Upper lobe of left lung (tissue), 6 donors: Measurements from ENCODE around the gene ISG15. TPM values are rescaled to one million over a fixed set of nuclear protein-coding genes. Genes with fewer than 3 reads are reported as not detected.
A peak's percentile ranks its signal among the peaks of the same experiment; 100 is the strongest.

ENCODE experiments used
- ATAC-seq, 2 donors: fragments of 200-7000 bp; cut with Tn5 transposase; one replicate each; pipeline ENCODE4 v1.9.1; 2022; ENCODE audit warnings: mild to moderate bottlenecking in 2 of 2, moderate library complexity in 2 of 2; ENCODE audit not compliant: low FRiP score in 2 of 2
- DNase-seq, 2 donors: peaks; one replicate each; pipeline ENCODE4 v3.0.0-alpha.2; 2019 to 2020
- H3K27ac ChIP-seq, 4 donors: fragments of 200-600 bp; sonication (generic); one replicate each; pipeline ENCODE4 v1.5.1; 2016 to 2019
- H3K27me3 ChIP-seq, 4 donors: fragments of 200-600 bp; sonication (generic); one replicate each; pipeline ENCODE4 v1.5.1; 2017 to 2019
- H3K36me3 ChIP-seq, 4 donors: fragments of 200-600 bp; sonication (generic); one replicate each; pipeline ENCODE4 v1.5.1; 2016 to 2019
- H3K4me1 ChIP-seq, 4 donors: fragments of 200-600 bp; sonication (generic); one replicate each; pipeline ENCODE4 v1.5.1; 2018 to 2019
- H3K4me3 ChIP-seq, 4 donors: fragments of 200-600 bp; sonication (generic); one replicate each; pipeline ENCODE4 v1.5.1; 2017 to 2019; ENCODE audit warnings: mild to moderate bottlenecking in 2 of 4, moderate library complexity in 1 of 4
- H3K9me3 ChIP-seq, 4 donors: fragments of 200-600 bp; sonication (generic); one replicate each; pipeline ENCODE4 v1.5.1; 2018 to 2019
- EP300 ChIP-seq, 4 donors: sonication (generic); formaldehyde crosslinking; IDR thresholded peaks; one replicate each; pipeline ENCODE4 v1.5.1; 2017; ENCODE audit warnings: antibody characterized with exemption in 4 of 4, control low read depth in 2 of 4
- POLR2A ChIP-seq, 4 donors: fragments of 450-650 bp; IDR thresholded peaks; one replicate each; pipeline ENCODE4 v1.5.1; 2016 to 2017; ENCODE audit warnings: antibody characterized with exemption in 4 of 4, mild to moderate bottlenecking in 2 of 4
- POLR2AphosphoS5 ChIP-seq, 2 donors: sonication (generic); formaldehyde crosslinking; IDR thresholded peaks; one replicate each; pipeline ENCODE4 v1.5.1; 2017; ENCODE audit warnings: antibody characterized with exemption in 2 of 2
- WGBS, 2 donors: methylation state at CpG; one replicate each; pipeline ENCODE4 v1.1.5; 2017 to 2018; 5-methylcytosine and 5-hydroxymethylcytosine counted together
- total RNA-seq, 6 donors: library from RNA; depleted of rRNA in 4 of 6; stranded (reverse); fragments of >200 nt in 4 of 6; gene quantifications; one replicate each; pipeline versions ENCODE4 v1.1.0 to v1.2.1, GENCODE V29; 2016 to 2021
- TF ChIP-seq, protein P1 (sequence below), 6 experiments: fragments of 450-650 bp in 4 of 6; fragments of 200-600 bp in 2 of 6; sonication (generic) in 2 of 6; IDR thresholded peaks; one replicate each; pipeline ENCODE4 v1.5.1; 2016 to 2019; ENCODE audit warnings: antibody characterized with exemption in 6 of 6
- donor health status: DM: no; HTN: no; CAD: no; lungs with moderate emphysema.
- donor health status: DM: no; HTN: yes; CAD: no; lungs with severe emphysema.

ISG15 gene
- total RNA-seq, 6 donors from 2014 or later = 32.5 to 180 (median 63.8) TPM

GRCh38 chr1:1052003-1052840 lies 38.9 kb downstream of the ISG15 start:
- TF ChIP-seq, protein P1, sequence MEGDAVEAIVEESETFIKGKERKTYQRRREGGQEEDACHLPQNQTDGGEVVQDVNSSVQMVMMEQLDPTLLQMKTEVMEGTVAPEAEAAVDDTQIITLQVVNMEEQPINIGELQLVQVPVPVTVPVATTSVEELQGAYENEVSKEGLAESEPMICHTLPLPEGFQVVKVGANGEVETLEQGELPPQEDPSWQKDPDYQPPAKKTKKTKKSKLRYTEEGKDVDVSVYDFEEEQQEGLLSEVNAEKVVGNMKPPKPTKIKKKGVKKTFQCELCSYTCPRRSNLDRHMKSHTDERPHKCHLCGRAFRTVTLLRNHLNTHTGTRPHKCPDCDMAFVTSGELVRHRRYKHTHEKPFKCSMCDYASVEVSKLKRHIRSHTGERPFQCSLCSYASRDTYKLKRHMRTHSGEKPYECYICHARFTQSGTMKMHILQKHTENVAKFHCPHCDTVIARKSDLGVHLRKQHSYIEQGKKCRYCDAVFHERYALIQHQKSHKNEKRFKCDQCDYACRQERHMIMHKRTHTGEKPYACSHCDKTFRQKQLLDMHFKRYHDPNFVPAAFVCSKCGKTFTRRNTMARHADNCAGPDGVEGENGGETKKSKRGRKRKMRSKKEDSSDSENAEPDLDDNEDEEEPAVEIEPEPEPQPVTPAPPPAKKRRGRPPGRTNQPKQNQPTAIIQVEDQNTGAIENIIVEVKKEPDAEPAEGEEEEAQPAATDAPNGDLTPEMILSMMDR (IDR thresholded peaks at IDR 0.05) = no peak
- TF ChIP-seq EP300 (IDR thresholded peaks at IDR 0.05) (no peak), POLR2AphosphoS5 (IDR thresholded peaks at IDR 0.05) (no peak), POLR2A (IDR thresholded peaks at IDR 0.05) (no peak)
- Histone ChIP-seq H3K4me3 (no peak overlapping the region), H3K27me3 (no peaks in the 10 kb centered on the region), H3K36me3 (peaks cover 0 to 76% (median 51%) of the 10 kb centered on the region in 4 donors), H3K9me3 (no peaks in the 10 kb centered on the region), H3K27ac (no peak overlapping the region), H3K4me1 (no peaks in the 10 kb centered on the region)
- ATAC-seq (no peak), DNase-seq (peak in 1 of 2 donors; percentile 60)
- WGBS, 2 donors = 94% methylated on average over 28 to 29 of the region's 29 CpGs

DNA sequence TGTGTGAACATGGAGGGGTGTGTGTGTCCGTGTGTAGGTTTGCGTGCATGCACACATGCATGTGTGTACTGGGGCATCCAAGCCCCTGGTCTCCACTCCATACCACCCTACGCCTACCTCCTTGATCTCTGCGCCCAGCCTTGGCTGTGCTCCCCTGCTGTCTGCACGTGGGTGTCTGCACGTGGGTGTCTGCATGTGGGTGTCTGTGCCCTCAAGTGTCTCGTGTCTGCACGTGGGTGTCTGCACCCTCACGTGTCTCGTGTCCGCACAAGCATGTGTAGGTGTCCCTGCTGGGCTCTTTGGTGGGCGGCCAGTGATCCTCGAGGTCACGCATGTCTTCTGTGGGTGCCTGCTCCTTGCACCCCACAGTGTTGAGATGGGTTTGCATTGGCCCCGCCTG lies 39.7 kb downstream of the ISG15 start:
- ATAC-seq (no peak), DNase-seq (peak in 1 of 2 donors; percentile 54)
- Histone ChIP-seq H3K4me1 (no peaks in the 10 kb centered on the region), H3K27ac (no peak overlapping the region), H3K9me3 (no peaks in the 10 kb centered on the region), H3K27me3 (peaks cover 0 to under 1% (median 0%) of the 10 kb centered on the region in 4 donors), H3K4me3 (no peak overlapping the region), H3K36me3 (peaks cover 0 to 68% (median 45%) of the 10 kb centered on the region in 4 donors)
- TF ChIP-seq, protein P1 (IDR thresholded peaks at IDR 0.05) = no peak
- TF ChIP-seq POLR2A (IDR thresholded peaks at IDR 0.05) (no peak), EP300 (IDR thresholded peaks at IDR 0.05) (no peak), POLR2AphosphoS5 (IDR thresholded peaks at IDR 0.05) (no peak)
- 92 to 94% methylated on average over 15 of the region's 15 CpGs for WGBS, 2 donors

GRCh38 chr1:1053682-1054081 lies 40.4 kb downstream of the ISG15 start:
- Histone ChIP-seq H3K9me3 (no peaks in the 10 kb centered on the region), H3K4me3 (no peak overlapping the region), H3K27me3 (peaks cover 0 to 7% (median 2%) of the 10 kb centered on the region in 4 donors), H3K36me3 (peaks cover 0 to 61% (median 44%) of the 10 kb centered on the region in 4 donors), H3K4me1 (peaks cover 1 to 6% (median 3%) of the 10 kb centered on the region in 4 donors), H3K27ac (no peak overlapping the region)
- no peak for ATAC-seq
- TF ChIP-seq POLR2AphosphoS5 (IDR thresholded peaks at IDR 0.05) (no peak), POLR2A (IDR thresholded peaks at IDR 0.05) (no peak), EP300 (IDR thresholded peaks at IDR 0.05) (no peak)
- TF ChIP-seq, protein P1 (IDR thresholded peaks at IDR 0.05) = no peak
- peak in 1 of 2 donors; percentile 75 for DNase-seq
- 95 to 100% methylated on average over 6 to 18 of the region's 18 CpGs for WGBS, 2 donors

DNA sequence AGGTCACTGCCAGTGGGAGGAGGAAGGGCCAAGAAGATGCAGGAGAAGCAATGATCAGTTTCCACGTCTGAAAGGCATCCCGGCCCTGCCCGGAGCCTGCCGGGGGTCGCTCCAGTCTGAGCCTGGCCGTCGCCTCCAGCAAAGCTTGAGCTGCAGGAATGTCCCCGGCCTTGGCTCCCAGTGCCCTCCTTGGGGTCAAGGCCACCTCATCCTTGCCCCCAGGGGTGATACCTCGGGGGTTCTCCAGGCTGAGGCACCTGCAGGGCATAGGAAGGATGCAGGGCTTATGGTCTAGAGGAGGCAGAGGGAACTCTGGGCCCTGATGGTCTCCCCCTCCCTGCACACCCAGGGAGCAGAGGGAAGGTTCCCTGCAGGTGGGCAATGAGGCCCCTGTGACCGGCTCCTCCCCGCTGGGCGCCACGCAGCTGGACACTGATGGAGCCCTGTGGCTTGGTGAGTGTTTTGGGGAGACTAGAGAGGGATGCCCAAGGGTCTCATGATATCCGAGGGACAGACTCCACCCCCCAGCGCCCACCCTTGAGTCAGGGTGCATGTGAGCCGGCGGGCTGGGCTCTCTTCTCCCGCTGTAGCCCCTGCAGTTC lies 40.9 kb downstream of the ISG15 start:
- Histone ChIP-seq H3K27me3 (peaks cover 0 to 12% (median 5%) of the 10 kb centered on the region in 4 donors), H3K36me3 (peaks cover 0 to 60% (median 43%) of the 10 kb centered on the region in 4 donors), H3K4me3 (no peak overlapping the region), H3K9me3 (no peaks in the 10 kb centered on the region), H3K4me1 (peaks cover 7 to 11% (median 8%) of the 10 kb centered on the region in 4 donors), H3K27ac (no peak overlapping the region)
- WGBS, 2 donors = 95 to 96% methylated on average over 8 to 16 of the region's 18 CpGs
- no peak for TF ChIP-seq EP300 (IDR thresholded peaks at IDR 0.05)
- no peak for TF ChIP-seq POLR2A (IDR thresholded peaks at IDR 0.05)
- no peak for TF ChIP-seq POLR2AphosphoS5 (IDR thresholded peaks at IDR 0.05)
- TF ChIP-seq, protein P1 (IDR thresholded peaks at IDR 0.05) = no peak
- no peak for ATAC-seq
- DNase-seq = peak in 1 of 2 donors; percentile 66
